ENCODE results near the gene KRTAP4-12. TPM values are rescaled to one million over a fixed set of nuclear protein-coding genes. Genes with fewer than 3 reads are reported as not detected.
"Not testable (repeated sequence)": the region's sequence is repeated elsewhere in the genome, so short reads cannot be mapped to it uniquely, and the experiment has no call there.

Gene KRTAP4-12
- total RNA-seq, result not detected

DNA sequence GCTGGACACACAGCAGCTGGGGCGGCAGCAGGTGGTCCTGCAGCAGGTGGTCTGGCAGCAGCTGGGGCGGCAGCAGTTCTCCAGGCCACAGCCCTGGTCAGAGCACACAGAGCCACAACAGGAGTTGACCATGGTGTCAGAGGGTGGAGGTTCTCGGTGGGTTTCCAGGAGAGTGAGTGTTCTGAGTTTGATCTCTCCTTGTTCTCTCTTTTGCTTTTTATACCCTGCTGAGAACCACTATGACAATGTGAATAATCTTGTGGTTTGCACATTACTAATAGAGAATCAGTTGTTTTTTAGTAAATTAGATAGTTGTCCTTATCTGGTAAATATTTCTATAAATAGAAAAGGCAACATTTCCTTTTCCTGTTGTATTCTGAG, at the start of gene KRTAP4-12:
Gene KRTAP4-12 (minus strand): TSS at position 192 of the 381 bp plus-strand sequence. CDS start 60 bp downstream, at position 132.
- intact Hi-C loops (cut with DNase I; ENCODE audit: low total_unique reads); in situ Hi-C loops (cut with MboI; ENCODE audit: low pct_ligation_motif_present in 1 of 4, low pct_unique_long_range_greater_than_20kb in 1 of 4, low sequenced_read_pairs in 3 of 4); H3K27ac ChIP-seq; H3K9me3 ChIP-seq; DNase-seq; H3K4me3 ChIP-seq; H3K36me3 ChIP-seq; H3K4me1 ChIP-seq: not testable (repeated sequence)
- WGBS, 2 donors (ENCODE audit: low coverage in 1 of 2), result 81% methylated on average over 3 of the region's 3 CpGs; no CpG with 5 or more reads in 1 of the 2 donors
- peaks cover 12% of the 10 kb centered on the region for H3K27me3 ChIP-seq

DNA sequence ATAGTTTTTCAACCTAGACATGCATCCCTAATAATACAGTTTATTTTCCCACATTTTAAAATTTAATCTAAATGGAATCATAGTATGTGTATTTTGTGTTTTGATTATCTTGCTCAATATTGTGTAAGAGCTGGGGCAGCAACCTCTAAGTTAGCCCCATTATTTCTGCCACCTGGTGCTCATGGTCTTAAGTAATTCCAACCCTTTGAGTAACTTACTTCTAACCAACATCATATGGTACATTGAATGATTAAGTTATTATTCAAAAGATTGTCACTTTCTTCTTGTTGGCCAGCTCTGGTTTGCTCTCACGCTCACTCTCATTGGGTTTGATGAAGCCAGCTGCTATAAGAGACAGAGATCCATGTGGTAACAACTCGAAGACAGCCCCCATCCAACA, 47.9 kb upstream of the KRTAP4-12 start:
- Histone ChIP-seq H3K36me3 (no peaks in the 10 kb centered on the region), H3K9me3 (no peaks in the 10 kb centered on the region), H3K27me3 (peaks cover 10% of the 10 kb centered on the region), H3K4me3 (no peak overlapping the region), H3K4me1 (no peaks in the 10 kb centered on the region), H3K27ac (no peak overlapping the region)
- in situ Hi-C loops (cut with MboI; ENCODE audit: low pct_ligation_motif_present in 1 of 4, low pct_unique_long_range_greater_than_20kb in 1 of 4, low sequenced_read_pairs in 3 of 4), result no loop called here
- 59 to 79% methylated on average over 2 of the region's 2 CpGs for WGBS, 2 donors (ENCODE audit: low coverage in 1 of 2)
- DNase-seq, result no peak
- no peak for TF ChIP-seq EP300 (IDR thresholded peaks at IDR 0.05; ENCODE audit: low read depth)
- no peak for TF ChIP-seq POLR2AphosphoS5 (IDR thresholded peaks at IDR 0.05)
- intact Hi-C loops (cut with DNase I; ENCODE audit: low total_unique reads), result no loop called here

DNA sequence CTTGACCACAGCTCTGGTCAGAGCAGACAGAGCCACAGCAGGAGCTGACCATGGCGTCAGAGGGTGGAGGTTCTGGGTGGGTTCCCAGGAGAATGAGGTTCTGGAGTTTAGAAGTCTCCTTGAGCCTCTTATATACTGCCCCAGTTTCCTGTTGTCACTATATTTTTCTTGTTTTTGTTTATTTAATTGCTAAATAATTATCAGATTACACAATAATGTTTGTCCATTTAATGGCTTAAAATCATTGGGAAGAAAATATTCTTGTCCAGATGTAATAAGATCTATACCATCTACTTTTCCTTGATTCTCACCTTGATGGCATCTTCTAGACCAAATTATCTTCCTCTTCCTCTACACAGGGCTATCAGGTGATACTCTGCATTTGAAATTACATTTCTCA, 44.1 kb upstream of the KRTAP4-12 start, which contains the start of gene KRTAP4-3:
Gene KRTAP4-3 (minus strand): TSS at position 101 of the 400 bp plus-strand sequence. CDS start 49 bp downstream, at position 52.
- intact Hi-C loops (cut with DNase I; ENCODE audit: low total_unique reads) (no loop called here), in situ Hi-C loops (cut with MboI; ENCODE audit: low pct_ligation_motif_present in 1 of 4, low pct_unique_long_range_greater_than_20kb in 1 of 4, low sequenced_read_pairs in 3 of 4) (no loop called here)

DNA sequence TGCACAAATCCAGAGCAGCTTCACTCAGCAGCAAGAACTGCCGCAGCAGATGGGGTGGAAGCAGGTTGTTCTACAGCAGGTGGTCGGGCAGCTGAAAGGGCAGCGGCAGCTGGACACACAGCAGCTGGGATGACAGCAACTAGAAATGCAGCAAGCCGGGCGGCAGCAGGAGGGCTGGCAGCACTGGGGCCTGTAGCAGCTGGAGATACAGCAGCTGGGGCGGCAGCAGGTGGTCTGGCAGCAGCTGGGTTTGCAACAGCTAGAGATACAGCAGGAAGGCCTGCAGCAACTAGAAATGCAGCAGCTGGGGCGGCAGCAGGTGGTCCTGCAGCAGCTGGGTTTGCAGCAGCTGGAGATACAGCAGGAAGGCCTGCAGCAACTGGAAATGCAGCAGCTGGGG, 43.6 kb upstream of the KRTAP4-12 start:
- no peak for DNase-seq
- in situ Hi-C loops (cut with MboI; ENCODE audit: low pct_ligation_motif_present in 1 of 4, low pct_unique_long_range_greater_than_20kb in 1 of 4, low sequenced_read_pairs in 3 of 4) (no loop called here), intact Hi-C loops (cut with DNase I; ENCODE audit: low total_unique reads) (no loop called here)
- Histone ChIP-seq H3K4me3 (no peak overlapping the region), H3K36me3 (no peaks in the 10 kb centered on the region), H3K27ac (no peak overlapping the region), H3K4me1 (no peaks in the 10 kb centered on the region), H3K27me3 (no peaks in the 10 kb centered on the region), H3K9me3 (no peaks in the 10 kb centered on the region)
- TF ChIP-seq, protein P1, sequence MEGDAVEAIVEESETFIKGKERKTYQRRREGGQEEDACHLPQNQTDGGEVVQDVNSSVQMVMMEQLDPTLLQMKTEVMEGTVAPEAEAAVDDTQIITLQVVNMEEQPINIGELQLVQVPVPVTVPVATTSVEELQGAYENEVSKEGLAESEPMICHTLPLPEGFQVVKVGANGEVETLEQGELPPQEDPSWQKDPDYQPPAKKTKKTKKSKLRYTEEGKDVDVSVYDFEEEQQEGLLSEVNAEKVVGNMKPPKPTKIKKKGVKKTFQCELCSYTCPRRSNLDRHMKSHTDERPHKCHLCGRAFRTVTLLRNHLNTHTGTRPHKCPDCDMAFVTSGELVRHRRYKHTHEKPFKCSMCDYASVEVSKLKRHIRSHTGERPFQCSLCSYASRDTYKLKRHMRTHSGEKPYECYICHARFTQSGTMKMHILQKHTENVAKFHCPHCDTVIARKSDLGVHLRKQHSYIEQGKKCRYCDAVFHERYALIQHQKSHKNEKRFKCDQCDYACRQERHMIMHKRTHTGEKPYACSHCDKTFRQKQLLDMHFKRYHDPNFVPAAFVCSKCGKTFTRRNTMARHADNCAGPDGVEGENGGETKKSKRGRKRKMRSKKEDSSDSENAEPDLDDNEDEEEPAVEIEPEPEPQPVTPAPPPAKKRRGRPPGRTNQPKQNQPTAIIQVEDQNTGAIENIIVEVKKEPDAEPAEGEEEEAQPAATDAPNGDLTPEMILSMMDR (IDR thresholded peaks at IDR 0.05), result no peak
- no peak for TF ChIP-seq POLR2AphosphoS5 (IDR thresholded peaks at IDR 0.05)
- TF ChIP-seq POLR2A (IDR thresholded peaks at IDR 0.05), result no peak
- no peak for TF ChIP-seq EP300 (IDR thresholded peaks at IDR 0.05; ENCODE audit: low read depth)
- 88 to 100% methylated on average over 1 to 7 of the region's 7 CpGs for WGBS, 2 donors (ENCODE audit: low coverage in 1 of 2)

More for the DNA sequence above, 44.1 kb upstream of the KRTAP4-12 start, which contains the start of gene KRTAP4-3:
- Histone ChIP-seq H3K4me3 (no peak within 1 kb of the TSS), H3K9me3 (no peaks in the 10 kb centered on the region), H3K27ac (no peak within 1 kb of the TSS), H3K36me3 (no peaks in the 10 kb centered on the region), H3K27me3 (no peaks in the 10 kb centered on the region), H3K4me1 (no peaks in the 10 kb centered on the region)
- TF ChIP-seq EP300 (IDR thresholded peaks at IDR 0.05; ENCODE audit: low read depth) (no peak), POLR2AphosphoS5 (IDR thresholded peaks at IDR 0.05) (no peak), POLR2A (IDR thresholded peaks at IDR 0.05) (no peak)
- TF ChIP-seq, protein P1 (IDR thresholded peaks at IDR 0.05), result no peak
- no peak for DNase-seq
- WGBS, 2 donors (ENCODE audit: low coverage in 1 of 2), result 74% methylated on average over 1 of the region's 1 CpG; no CpG with 5 or more reads in 1 of the 2 donors

DNA sequence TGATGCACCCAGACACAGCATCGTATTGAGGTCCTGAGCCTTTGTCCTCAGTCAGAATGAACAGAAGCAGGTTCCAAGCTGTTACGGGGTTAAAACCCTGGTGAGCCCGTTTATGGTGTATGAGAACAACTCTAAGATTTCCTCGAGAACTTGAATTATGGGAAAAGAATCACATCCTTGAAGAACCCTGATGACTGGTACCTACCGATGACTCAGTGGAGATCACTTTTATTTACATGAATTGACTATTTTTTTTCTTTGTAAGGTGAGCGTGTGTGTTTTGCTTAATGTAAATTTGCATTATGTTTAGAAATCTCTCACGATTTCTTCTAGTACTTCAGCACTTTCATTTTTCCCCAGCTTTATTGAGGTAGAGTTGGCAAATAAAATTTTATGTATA, 39.8 kb upstream of the KRTAP4-12 start:
- Histone ChIP-seq H3K27me3 (no peaks in the 10 kb centered on the region), H3K27ac (no peak overlapping the region), H3K36me3 (no peaks in the 10 kb centered on the region), H3K9me3 (no peaks in the 10 kb centered on the region), H3K4me1 (no peaks in the 10 kb centered on the region), H3K4me3 (no peak overlapping the region)
- intact Hi-C loops (cut with DNase I; ENCODE audit: low total_unique reads), result no loop called here
- WGBS, 2 donors (ENCODE audit: low coverage in 1 of 2), result 63 to 65% methylated on average over 4 to 7 of the region's 7 CpGs
- TF ChIP-seq POLR2AphosphoS5 (IDR thresholded peaks at IDR 0.05), result no peak
- no peak for TF ChIP-seq POLR2A (IDR thresholded peaks at IDR 0.05)
- TF ChIP-seq EP300 (IDR thresholded peaks at IDR 0.05; ENCODE audit: low read depth), result no peak
- TF ChIP-seq, protein P1 (IDR thresholded peaks at IDR 0.05), result no peak
- DNase-seq, result no peak
- in situ Hi-C loops (cut with MboI; ENCODE audit: low pct_ligation_motif_present in 1 of 4, low pct_unique_long_range_greater_than_20kb in 1 of 4, low sequenced_read_pairs in 3 of 4), result no loop called here

All from transverse colon (tissue), 4 donors.